WTC11 (cell line): ENCODE data around the gene FKBP11. TPM values are rescaled to one million over a fixed set of nuclear protein-coding genes. Genes with fewer than 3 reads are reported as not detected.

Source experiments
- ATAC-seq: fragments of 200-7000 bp; cut with Tn5 transposase; 2 replicates; pipeline ENCODE4 v1.10.0; 2021; ENCODE audit warnings: mild to moderate bottlenecking, moderate library complexity
- CTCF ChIA-PET: fragments of 300-600 bp; sonication (Branson Sonifier 250); formaldehyde crosslinking; loops from one replicate; lab custom pipeline; 2021; ENCODE audit warnings: antibody characterized with exemption; lab: Charles Lee
- POLR2A ChIA-PET: fragments of 350-600 bp; sonication (Branson Sonifier 250); formaldehyde crosslinking; loops from one replicate; lab custom pipeline; 2021; ENCODE audit warnings: antibody characterized with exemption; lab: Charles Lee
- DNase-seq: peaks from one replicate; pipeline ENCODE4 v3.0.0; 2021; ENCODE audit warnings: low spot score
- H3K27ac Mint-ChIP-seq: 2 replicates; pipeline ENCODE4 v1.8.0; 2021; ENCODE audit warnings: mixed read lengths
- H3K27me3 Mint-ChIP-seq: 2 replicates; pipeline ENCODE4 v1.8.0; 2021; ENCODE audit warnings: low read depth, mild to moderate bottlenecking, moderate library complexity, mixed read lengths
- H3K36me3 Mint-ChIP-seq: 2 replicates; pipeline ENCODE4 v1.8.0; 2021; ENCODE audit warnings: mixed read lengths
- H3K4me1 Mint-ChIP-seq: 2 replicates; pipeline ENCODE4 v1.8.0; 2022; ENCODE audit warnings: mixed read lengths
- H3K4me3 Mint-ChIP-seq: 2 replicates; pipeline ENCODE4 v1.8.0; 2021; ENCODE audit warnings: mild to moderate bottlenecking, moderate library complexity, mixed read lengths
- H3K9me3 Mint-ChIP-seq: 2 replicates; pipeline ENCODE4 v1.8.0; 2021; ENCODE audit warnings: mixed read lengths
- ATF1 ChIP-seq: sonication (generic); formaldehyde crosslinking; IDR thresholded peaks from 2 replicates; pipeline ENCODE4 v1.8.1; 2023; ENCODE audit warnings: mild to moderate bottlenecking, moderate library complexity, missing genetic modification reagents
- CREB1 ChIP-seq: sonication (generic); formaldehyde crosslinking; IDR thresholded peaks from 2 replicates; pipeline ENCODE4 v1.8.0; 2023; ENCODE audit warnings: mild to moderate bottlenecking, missing genetic modification reagents
- CREM ChIP-seq: sonication (generic); formaldehyde crosslinking; IDR thresholded peaks from 2 replicates; pipeline ENCODE4 v1.8.1; 2022; ENCODE audit warnings: mild to moderate bottlenecking, missing genetic modification reagents, moderate library complexity
- EMX1 ChIP-seq: fragments of 250-450 bp; sonication (Bioruptor Pico); IDR thresholded peaks from 2 replicates; pipeline ENCODE4 v1.8.0; 2021; ENCODE audit warnings: mild to moderate bottlenecking
- FOXJ3 ChIP-seq: sonication (generic); formaldehyde crosslinking; IDR thresholded peaks from 2 replicates; pipeline ENCODE4 v1.9.0; 2021; ENCODE audit warnings: missing genetic modification reagents, mild to moderate bottlenecking, borderline replicate concordance
- FOXK1 ChIP-seq: sonication (generic); formaldehyde crosslinking; IDR thresholded peaks from 2 replicates; pipeline ENCODE4 v1.8.0; 2022; ENCODE audit warnings: mild to moderate bottlenecking, moderate library complexity, missing genetic modification reagents
- FOXP1 ChIP-seq: sonication (generic); formaldehyde crosslinking; IDR thresholded peaks from 2 replicates; pipeline ENCODE4 v1.8.0; 2022; ENCODE audit warnings: missing genetic modification reagents, mild to moderate bottlenecking, moderate library complexity, borderline replicate concordance
- GRHL2 ChIP-seq: fragments of 250-450 bp; sonication (Bioruptor Pico); IDR thresholded peaks from 2 replicates; pipeline ENCODE4 v1.8.0; 2022; ENCODE audit warnings: mild to moderate bottlenecking, moderate library complexity; ENCODE audit not compliant: insufficient replicate concordance, severe bottlenecking
- HMGA2 ChIP-seq: fragments of 250-450 bp; sonication (Bioruptor Pico); IDR thresholded peaks from 2 replicates; pipeline ENCODE4 v1.4.0; 2021; ENCODE audit warnings: mild to moderate bottlenecking, moderate library complexity
- MAX ChIP-seq: sonication (generic); formaldehyde crosslinking; IDR thresholded peaks from 2 replicates; pipeline ENCODE4 v1.8.0; 2022; ENCODE audit warnings: mild to moderate bottlenecking, missing genetic modification reagents
- MLX ChIP-seq: sonication (generic); formaldehyde crosslinking; IDR thresholded peaks from 2 replicates; pipeline ENCODE4 v1.8.1; 2023; ENCODE audit warnings: mild to moderate bottlenecking, missing genetic modification reagents, moderate library complexity
- NFATC4 ChIP-seq: fragments of 250-450 bp; sonication (Bioruptor Pico); IDR thresholded peaks from 2 replicates; pipeline ENCODE4 v1.9.0; 2021; ENCODE audit warnings: mild to moderate bottlenecking
- NFE2L1 ChIP-seq: sonication (generic); formaldehyde crosslinking; IDR thresholded peaks from 2 replicates; pipeline ENCODE4 v1.8.1; 2023; ENCODE audit warnings: missing genetic modification reagents
- NR1H2 ChIP-seq: sonication (generic); formaldehyde crosslinking; IDR thresholded peaks from 2 replicates; pipeline ENCODE4 v1.9.0; 2021; ENCODE audit warnings: mild to moderate bottlenecking, moderate library complexity, missing genetic modification reagents
- NR3C1 ChIP-seq: sonication (generic); formaldehyde crosslinking; conservative IDR thresholded peaks from 2 replicates; pipeline ENCODE4 v1.8.1; 2023; ENCODE audit warnings: low read depth, mild to moderate bottlenecking, missing genetic modification reagents
- PREB ChIP-seq: sonication (generic); formaldehyde crosslinking; IDR thresholded peaks from 2 replicates; pipeline ENCODE4 v1.8.1; 2022; ENCODE audit warnings: mild to moderate bottlenecking, missing genetic modification reagents, moderate library complexity, borderline replicate concordance
- PRRX2 ChIP-seq: fragments of 250-450 bp; sonication (Bioruptor Pico); IDR thresholded peaks from 2 replicates; pipeline ENCODE4 v1.8.0; 2021; ENCODE audit warnings: mild to moderate bottlenecking
- RELA ChIP-seq: sonication (generic); formaldehyde crosslinking; IDR thresholded peaks from 2 replicates; pipeline ENCODE4 v1.8.1; 2022; ENCODE audit warnings: missing genetic modification reagents, mild to moderate bottlenecking, borderline replicate concordance
- TCF7 ChIP-seq: sonication (generic); formaldehyde crosslinking; IDR thresholded peaks from 2 replicates; pipeline ENCODE4 v1.8.0; 2022; ENCODE audit warnings: mild to moderate bottlenecking, low read depth, missing genetic modification reagents, moderate library complexity
- USF1 ChIP-seq: sonication (generic); formaldehyde crosslinking; IDR thresholded peaks from 2 replicates; pipeline ENCODE4 v1.8.0; 2022; ENCODE audit warnings: mild to moderate bottlenecking, missing genetic modification reagents
- ZMAT4 ChIP-seq: fragments of 250-450 bp; sonication (Bioruptor Pico); IDR thresholded peaks from 2 replicates; pipeline ENCODE4 v1.9.0; 2021; ENCODE audit warnings: mild to moderate bottlenecking
- ZNF416 ChIP-seq: fragments of 250-450 bp; sonication (Bioruptor Pico); IDR thresholded peaks from 2 replicates; pipeline ENCODE4 v1.9.0; 2021; ENCODE audit warnings: mild to moderate bottlenecking, inconsistent platforms
- ZNF423 ChIP-seq: fragments of 250-450 bp; sonication (Bioruptor Pico); IDR thresholded peaks from 2 replicates; pipeline ENCODE4 v2.1.2; 2022; ENCODE audit warnings: mild to moderate bottlenecking, moderate library complexity
- total RNA-seq: library from RNA; stranded (reverse); gene quantifications from 3 replicates; pipeline ENCODE4 v1.2.3, GENCODE V29; 2021
- TF ChIP-seq, protein P1 (sequence below): fragments of 250-450 bp; sonication (Bioruptor Pico); IDR thresholded peaks from 2 replicates; pipeline ENCODE4 v1.9.0; 2021; ENCODE audit warnings: mild to moderate bottlenecking
- TF ChIP-seq, protein P2 (sequence below): sonication (generic); formaldehyde crosslinking; IDR thresholded peaks from 2 replicates; pipeline ENCODE4 v1.8.1; 2023; ENCODE audit warnings: mild to moderate bottlenecking, moderate library complexity, missing genetic modification reagents
- TF ChIP-seq, protein P3 (sequence below): sonication (generic); formaldehyde crosslinking; IDR thresholded peaks from 2 replicates; pipeline ENCODE4 v1.8.0; 2022; ENCODE audit warnings: missing genetic modification reagents

Gene FKBP11
- total RNA-seq, 1 experiment from 2014 or later = 64.5 TPM

DNA sequence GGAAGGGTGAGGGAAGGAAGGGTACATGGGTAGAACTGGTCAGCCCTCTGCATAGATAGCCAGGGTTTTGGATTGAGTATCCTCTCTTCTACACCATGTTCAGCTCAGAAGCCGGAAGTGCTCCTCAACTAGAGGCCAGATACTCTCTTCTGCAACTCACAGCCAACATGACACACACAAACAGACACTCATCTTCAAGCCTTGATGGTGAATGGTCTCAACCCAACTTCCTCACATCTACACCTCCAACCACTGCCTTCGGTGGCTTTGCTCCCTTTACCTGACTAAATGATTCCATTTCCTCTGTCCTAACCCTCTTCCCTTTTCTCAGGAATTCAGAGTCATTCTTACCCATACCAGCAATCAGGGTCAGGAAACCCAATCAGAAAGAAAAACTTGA is 7.6 kb upstream of the FKBP11 start:
- Mint-ChIP-seq H3K4me3 (no peak overlapping the region), H3K27me3 (no peaks in the 10 kb centered on the region), H3K36me3 (peaks cover 51% of the 10 kb centered on the region), H3K4me1 (no peaks in the 10 kb centered on the region), H3K27ac (no peak overlapping the region), H3K9me3 (no peaks in the 10 kb centered on the region)
- ChIA-PET POLR2A (no interaction called here), CTCF (no interaction called here)
- ATAC-seq (no peak), DNase-seq (no peak)
- TF ChIP-seq USF1 (no peak), CREM (CRISPR knock-in tag) (no peak), EMX1 (no peak), ZMAT4 (CRISPR knock-in tag) (no peak), ATF1 (no peak), RELA (CRISPR knock-in tag) (no peak), TCF7 (CRISPR knock-in tag) (no peak), NFATC4 (CRISPR knock-in tag) (no peak), HMGA2 (CRISPR knock-in tag) (no peak), FOXK1 (CRISPR knock-in tag) (no peak), MLX (CRISPR knock-in tag) (no peak), NR3C1 (no peak), NFE2L1 (CRISPR knock-in tag) (no peak), MAX (CRISPR knock-in tag) (no peak), ZNF416 (CRISPR knock-in tag) (no peak), FOXJ3 (CRISPR knock-in tag) (no peak), FOXP1 (CRISPR knock-in tag) (no peak)
- TF ChIP-seq, protein P1, sequence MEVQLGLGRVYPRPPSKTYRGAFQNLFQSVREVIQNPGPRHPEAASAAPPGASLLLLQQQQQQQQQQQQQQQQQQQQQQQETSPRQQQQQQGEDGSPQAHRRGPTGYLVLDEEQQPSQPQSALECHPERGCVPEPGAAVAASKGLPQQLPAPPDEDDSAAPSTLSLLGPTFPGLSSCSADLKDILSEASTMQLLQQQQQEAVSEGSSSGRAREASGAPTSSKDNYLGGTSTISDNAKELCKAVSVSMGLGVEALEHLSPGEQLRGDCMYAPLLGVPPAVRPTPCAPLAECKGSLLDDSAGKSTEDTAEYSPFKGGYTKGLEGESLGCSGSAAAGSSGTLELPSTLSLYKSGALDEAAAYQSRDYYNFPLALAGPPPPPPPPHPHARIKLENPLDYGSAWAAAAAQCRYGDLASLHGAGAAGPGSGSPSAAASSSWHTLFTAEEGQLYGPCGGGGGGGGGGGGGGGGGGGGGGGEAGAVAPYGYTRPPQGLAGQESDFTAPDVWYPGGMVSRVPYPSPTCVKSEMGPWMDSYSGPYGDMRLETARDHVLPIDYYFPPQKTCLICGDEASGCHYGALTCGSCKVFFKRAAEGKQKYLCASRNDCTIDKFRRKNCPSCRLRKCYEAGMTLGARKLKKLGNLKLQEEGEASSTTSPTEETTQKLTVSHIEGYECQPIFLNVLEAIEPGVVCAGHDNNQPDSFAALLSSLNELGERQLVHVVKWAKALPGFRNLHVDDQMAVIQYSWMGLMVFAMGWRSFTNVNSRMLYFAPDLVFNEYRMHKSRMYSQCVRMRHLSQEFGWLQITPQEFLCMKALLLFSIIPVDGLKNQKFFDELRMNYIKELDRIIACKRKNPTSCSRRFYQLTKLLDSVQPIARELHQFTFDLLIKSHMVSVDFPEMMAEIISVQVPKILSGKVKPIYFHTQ = no peak
- TF ChIP-seq, all 79 proteins: peak for 0

DNA sequence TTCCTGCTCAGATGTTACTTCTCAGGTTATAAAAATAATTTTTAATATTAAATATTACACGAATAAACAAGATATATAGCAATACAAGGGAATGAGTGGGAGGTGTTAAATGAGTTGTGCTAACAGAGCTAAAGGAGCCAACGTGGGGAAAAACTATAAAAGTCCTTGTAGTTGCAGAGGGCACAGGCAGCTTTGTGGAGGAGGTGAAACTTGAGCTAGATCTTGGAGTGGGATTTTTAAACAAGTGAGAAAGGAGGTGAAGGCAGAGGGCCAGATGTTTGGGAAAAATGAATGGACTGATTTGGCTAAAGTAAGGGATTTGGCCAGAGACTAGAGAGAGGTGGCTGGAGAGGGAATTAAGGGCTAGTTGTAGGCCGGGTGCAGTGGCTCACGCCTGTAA is 5.2 kb upstream of the FKBP11 start:
- Mint-ChIP-seq H3K36me3 (peaks cover 48% of the 10 kb centered on the region), H3K4me1 (peaks cover 7% of the 10 kb centered on the region), H3K9me3 (no peaks in the 10 kb centered on the region), H3K27me3 (no peaks in the 10 kb centered on the region), H3K27ac (no peak overlapping the region), H3K4me3 (no peak overlapping the region)
- DNase-seq = no peak
- ChIA-PET CTCF (interaction anchor here (0.6 to 1.9 kb wide), 7 partner anchors 26 to 115 kb away, joined by 3 to 8 read pairs (median 5); a partner anchor contains a TSS), POLR2A (interaction anchor here (0.9 kb wide), 1 partner anchor 69 kb away, joined by 3 read pairs; the partner anchor contains the start of gene DDN)
- ATAC-seq = no peak
- no peak for TF ChIP-seq CREB1
- TF ChIP-seq GRHL2 (CRISPR knock-in tag) = no peak
- TF ChIP-seq, protein P2, sequence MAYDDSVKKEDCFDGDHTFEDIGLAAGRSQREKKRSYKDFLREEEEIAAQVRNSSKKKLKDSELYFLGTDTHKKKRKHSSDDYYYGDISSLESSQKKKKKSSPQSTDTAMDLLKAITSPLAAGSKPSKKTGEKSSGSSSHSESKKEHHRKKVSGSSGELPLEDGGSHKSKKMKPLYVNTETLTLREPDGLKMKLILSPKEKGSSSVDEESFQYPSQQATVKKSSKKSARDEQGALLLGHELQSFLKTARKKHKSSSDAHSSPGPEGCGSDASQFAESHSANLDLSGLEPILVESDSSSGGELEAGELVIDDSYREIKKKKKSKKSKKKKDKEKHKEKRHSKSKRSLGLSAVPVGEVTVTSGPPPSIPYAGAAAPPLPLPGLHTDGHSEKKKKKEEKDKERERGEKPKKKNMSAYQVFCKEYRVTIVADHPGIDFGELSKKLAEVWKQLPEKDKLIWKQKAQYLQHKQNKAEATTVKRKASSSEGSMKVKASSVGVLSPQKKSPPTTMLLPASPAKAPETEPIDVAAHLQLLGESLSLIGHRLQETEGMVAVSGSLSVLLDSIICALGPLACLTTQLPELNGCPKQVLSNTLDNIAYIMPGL (CRISPR knock-in tag) = no peak
- no peak for TF ChIP-seq NR1H2 (CRISPR knock-in tag)
- no peak for TF ChIP-seq PRRX2 (CRISPR knock-in tag)
- TF ChIP-seq, protein P3, sequence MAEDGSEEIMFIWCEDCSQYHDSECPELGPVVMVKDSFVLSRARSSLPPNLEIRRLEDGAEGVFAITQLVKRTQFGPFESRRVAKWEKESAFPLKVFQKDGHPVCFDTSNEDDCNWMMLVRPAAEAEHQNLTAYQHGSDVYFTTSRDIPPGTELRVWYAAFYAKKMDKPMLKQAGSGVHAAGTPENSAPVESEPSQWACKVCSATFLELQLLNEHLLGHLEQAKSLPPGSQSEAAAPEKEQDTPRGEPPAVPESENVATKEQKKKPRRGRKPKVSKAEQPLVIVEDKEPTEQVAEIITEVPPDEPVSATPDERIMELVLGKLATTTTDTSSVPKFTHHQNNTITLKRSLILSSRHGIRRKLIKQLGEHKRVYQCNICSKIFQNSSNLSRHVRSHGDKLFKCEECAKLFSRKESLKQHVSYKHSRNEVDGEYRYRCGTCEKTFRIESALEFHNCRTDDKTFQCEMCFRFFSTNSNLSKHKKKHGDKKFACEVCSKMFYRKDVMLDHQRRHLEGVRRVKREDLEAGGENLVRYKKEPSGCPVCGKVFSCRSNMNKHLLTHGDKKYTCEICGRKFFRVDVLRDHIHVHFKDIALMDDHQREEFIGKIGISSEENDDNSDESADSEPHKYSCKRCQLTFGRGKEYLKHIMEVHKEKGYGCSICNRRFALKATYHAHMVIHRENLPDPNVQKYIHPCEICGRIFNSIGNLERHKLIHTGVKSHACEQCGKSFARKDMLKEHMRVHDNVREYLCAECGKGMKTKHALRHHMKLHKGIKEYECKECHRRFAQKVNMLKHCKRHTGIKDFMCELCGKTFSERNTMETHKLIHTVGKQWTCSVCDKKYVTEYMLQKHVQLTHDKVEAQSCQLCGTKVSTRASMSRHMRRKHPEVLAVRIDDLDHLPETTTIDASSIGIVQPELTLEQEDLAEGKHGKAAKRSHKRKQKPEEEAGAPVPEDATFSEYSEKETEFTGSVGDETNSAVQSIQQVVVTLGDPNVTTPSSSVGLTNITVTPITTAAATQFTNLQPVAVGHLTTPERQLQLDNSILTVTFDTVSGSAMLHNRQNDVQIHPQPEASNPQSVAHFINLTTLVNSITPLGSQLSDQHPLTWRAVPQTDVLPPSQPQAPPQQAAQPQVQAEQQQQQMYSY (CRISPR knock-in tag) = no peak
- TF ChIP-seq PREB (CRISPR knock-in tag) = no peak
- TF ChIP-seq ZNF423 = no peak
